Measurements from ENCODE around the gene PKNOX2.

The PKNOX2 gene

GRCh38 chr11:125337836-125338834 lies 173.6 kb downstream of the PKNOX2 start:
- DNase-seq (ENCODE audit: low spot score): no peak

DNA sequence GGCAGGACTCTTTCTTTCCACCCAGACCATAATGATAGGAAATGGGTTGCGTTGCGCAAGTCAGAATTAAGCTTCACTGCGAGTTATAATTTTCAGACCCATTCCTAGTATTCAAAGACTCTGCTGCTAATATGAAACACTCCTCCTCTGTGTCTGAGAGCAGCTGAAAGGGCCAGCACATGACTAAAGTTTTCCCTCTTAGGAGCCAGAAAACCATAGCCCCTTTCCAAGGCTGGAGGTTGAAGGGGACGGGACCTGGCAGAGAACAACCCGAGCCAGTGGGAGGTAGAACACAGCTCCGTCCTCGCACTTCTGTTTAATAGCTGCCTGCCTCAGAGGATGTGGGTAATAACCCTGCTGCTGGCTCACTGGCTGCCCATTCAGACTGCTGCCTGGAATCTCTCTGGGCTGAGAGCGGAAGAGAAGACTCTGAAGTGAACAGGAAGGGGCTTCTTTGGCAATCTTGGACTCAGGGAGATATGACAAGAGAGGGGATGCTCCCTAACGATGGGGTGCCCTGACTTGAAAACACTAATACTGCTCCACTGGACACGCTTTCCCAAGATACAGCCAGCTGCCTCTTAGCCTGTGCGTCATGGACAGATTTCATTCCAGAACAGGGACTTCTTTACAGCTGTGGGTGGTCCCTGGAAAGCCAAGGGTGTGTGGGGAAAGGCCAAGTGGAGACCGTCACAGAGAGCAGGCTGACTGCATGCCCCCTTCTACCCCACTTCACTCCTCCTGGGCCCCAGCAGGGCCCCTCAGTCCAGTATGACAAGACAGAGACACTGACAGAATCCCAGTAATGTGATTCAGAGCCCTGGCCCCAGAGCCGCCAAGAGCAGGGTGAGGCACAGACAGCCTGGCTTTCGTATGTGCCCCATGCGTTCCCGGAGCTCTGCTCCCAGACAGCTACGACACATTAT lies 174.6 kb downstream of the PKNOX2 start:
- no peak for DNase-seq (ENCODE audit: low spot score)

DNA sequence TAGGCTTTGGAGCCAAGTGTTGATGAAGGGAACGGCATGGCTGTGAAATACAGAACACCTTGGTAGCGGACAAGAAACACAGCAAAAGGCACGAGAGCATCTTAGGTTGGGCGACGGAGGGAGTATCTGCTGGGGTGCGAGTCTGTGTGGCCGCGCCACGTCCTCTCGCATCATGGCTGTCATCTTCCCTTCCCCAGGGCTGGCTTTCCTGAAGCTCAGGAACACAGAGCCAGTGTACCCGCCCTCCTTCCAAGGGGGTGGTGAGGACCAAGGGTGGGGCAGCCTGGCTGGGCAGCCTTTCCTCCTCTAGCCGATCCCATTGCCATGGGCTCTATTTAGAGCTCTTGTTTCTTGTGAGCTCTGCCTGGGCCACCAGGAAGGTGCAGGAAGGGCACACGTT lies 177.1 kb downstream of the PKNOX2 start:
- no peak for DNase-seq (ENCODE audit: low spot score)

GRCh38 chr11:125342281-125342930 lies 177.9 kb downstream of the PKNOX2 start:
- no peak for DNase-seq (ENCODE audit: low spot score)

DNA sequence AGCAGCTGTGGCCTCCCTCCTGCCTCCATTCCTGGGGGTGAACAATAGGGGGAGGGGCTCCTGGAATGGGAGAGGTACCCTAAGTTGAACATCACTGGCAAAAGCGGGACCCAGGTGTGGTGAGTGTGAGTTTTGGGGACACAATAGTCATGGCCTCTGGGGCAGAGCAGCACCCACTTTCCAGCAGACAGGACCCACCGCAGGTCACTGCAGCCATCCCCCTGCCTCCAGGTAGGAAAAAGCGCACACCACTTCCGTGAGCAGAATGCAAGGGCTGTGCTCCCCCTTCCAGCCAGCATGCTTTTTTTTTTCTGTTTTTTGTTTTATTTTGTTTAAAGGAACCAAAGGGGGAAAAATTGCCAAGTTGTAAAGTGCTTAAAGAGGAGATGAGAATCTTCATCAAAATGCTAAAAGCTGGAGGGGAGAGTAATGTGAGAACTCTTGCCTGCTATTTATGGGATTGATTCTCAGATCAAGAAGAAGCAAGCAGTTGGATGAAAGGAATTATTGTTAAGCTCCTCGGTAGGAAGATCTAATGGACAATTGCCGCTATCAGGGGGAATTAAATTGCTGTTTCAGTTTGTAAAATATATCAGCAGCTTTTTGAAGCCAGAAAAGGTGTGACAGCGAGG lies 178.7 kb downstream of the PKNOX2 start:
- no peak for DNase-seq (ENCODE audit: low spot score)

GRCh38 chr11:125343718-125344131 lies 179.2 kb downstream of the PKNOX2 start:
- DNase-seq (ENCODE audit: low spot score): no peak

DNA sequence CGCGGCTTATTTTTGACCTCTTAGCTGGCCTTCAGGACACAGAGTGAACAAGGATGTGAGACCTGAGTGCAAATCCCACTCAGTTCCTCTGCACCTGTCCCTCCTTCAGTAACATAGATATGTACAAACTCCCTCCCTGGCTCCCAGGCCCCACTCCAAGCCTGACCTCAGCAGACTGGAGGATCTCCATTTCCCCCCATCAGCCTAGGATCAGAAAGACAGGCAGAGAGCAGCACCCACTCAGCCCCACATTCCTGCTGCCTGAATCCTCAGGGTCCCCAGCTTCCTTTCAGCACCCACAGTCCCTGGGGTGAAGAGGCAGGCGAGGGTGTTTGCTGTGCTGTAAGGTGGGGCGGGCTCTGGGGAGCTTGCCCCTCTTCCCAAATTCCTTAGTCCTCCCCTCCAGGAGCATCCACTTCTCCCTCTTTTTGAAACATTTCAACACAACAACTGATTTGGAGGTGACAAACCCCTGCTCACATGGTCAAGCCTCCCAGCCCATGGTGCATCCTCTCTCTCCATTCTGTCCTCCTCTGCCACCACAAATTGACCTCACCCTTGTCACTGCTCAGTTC lies 180.4 kb downstream of the PKNOX2 start:
- DNase-seq (ENCODE audit: low spot score): peak; percentile 16

GRCh38 chr11:125345421-125346178 lies 181.0 kb downstream of the PKNOX2 start:
- peak; percentile 87 for DNase-seq (ENCODE audit: low spot score)

- DNase-seq (ENCODE audit: low spot score): peak; percentile 58
Observed at GRCh38 chr11:125346179-125346530, 181.6 kb downstream of the PKNOX2 start.

- DNase-seq (ENCODE audit: low spot score): peak; percentile 25
Observed at GRCh38 chr11:125346565-125347260, 182.2 kb downstream of the PKNOX2 start.

- peak; percentile 31 for DNase-seq (ENCODE audit: low spot score)
Observed at GRCh38 chr11:125347261-125347585, 182.7 kb downstream of the PKNOX2 start.

DNA sequence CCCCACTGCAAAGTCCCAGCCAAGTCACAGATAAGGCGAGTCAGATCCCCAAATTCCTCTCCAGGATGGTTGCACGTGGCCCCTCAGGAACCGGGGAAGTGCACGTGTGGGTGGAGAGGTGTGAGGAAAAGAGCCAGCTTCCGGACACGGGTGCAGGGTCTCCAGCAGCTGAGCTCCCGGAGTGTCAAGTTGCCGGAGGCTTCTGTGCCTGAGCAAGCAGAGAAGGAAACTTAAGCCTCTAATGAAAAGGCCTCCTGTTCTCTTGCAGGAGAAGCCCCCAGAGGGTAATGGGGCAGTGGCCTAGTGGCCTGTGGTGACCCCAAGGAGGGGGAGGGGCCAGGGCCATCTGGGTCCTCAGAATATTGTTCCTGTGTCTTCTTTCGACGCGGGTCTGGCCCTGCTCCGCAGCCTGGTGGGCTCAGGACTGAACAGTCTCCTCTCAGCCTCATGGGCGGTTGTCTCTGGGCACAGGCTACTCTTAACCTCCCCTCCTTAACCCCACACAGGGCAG lies 183.6 kb downstream of the PKNOX2 start:
- DNase-seq (ENCODE audit: low spot score): peak; percentile 31

DNA sequence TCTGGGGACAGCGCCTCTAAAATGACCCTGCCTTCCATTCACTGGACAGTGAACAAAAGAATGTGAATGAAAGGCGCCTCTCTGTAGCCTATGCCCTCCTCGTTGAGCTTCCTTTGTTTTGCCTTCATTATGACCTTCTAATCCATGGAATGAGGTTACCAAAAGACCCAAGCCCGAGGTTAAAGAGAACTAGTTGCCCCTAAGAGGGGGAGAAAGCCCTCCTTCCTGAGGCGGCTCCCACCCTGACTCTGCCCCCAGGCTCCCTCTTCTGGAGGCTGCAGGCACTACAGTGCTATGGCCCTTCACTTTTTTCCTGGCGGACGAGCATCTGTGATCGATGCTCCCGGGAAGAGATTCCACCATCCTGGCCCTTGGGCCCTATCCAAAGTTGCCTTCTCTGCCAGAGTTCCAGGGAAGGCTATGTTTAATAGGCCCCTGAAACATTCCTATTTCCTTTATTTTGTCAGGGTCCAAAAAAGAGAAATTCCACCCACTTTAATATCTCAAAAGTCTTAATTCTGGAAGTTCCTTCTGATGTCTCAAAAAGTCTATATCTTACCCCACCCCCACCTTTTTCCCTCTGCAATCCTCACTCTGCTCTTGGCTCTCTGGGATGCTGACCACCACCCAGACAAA lies 184.2 kb downstream of the PKNOX2 start:
- DNase-seq (ENCODE audit: low spot score): peak; percentile 71

DNA sequence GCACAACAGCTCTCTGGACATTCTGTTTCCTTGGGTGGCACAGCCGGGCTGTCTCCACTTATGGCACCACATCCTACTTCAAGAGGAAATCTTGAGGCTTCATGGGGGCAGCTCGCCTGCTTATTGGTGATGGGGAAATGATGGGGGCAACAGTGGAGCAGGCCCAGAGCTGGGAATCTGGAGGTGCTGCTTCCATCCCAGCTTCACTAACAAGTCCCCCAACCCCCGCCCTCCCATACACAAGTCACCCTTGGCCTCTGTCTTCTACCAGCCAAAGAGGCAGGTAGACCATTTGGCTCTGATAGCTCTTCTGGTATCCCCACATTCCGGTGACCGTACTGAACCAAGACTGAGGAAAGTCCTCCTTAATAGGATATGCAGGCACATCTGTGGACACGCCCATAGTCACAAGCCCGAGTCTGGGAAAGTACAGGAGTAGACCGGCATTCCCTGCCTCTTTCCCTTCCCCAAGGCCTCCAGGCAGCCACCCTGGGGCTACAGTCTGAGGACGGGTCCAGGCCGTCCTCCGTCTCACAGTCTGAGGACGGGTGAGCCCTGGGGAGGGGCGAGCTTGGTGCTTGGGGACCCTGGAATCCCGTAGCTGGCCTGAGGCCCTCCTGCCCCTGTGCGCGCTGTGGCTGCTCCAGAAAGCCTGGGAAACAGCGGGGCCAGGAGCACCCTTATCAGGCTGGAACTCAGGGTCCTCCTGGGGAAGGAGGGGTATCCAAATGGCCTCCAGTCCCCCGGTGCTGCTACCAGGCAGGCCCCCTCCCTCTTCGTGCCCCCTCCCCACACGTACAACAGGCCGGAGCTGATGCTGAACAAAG lies 185.9 kb downstream of the PKNOX2 start:
- DNase-seq (ENCODE audit: low spot score): no peak

DNA sequence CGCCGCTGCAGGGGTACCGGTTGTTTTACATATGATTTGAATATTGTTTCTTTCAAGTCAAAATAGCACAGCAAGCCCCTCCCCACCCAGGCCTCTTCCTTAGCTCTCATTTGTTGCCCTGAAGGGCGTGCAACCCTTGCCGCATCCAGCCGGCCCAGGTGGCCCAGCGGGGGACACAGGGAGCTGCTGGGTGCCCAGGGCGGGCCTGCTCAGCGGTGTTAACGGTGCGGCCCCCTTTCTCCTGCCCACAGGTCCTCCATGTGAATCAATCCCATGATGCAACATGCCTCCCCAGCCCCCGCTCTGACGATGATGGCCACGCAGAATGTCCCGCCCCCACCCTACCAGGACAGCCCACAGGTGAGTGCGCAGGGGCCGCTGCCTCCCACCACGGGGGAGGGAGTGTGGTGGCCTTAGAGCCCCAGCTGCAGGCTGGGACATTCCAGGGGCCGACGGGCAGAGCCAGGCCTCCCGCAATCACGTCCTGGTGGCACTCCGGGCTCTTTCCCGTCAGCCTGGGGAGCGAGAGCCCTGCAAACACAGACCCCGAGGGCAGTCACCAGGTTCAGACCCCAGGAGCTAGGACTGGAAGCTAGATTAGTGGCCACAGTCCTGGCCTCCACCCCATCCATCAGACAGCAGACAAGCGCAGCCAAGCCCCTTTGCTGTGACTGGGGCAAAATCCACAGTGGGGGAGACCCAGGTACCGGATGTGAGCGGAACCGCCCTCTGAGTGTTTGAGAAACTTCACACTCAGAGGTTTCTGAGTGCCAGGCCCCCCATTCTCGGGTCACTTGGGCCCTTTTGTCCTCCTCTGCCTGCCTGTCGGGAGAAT lies 186.7 kb downstream of the PKNOX2 start:
- DNase-seq (ENCODE audit: low spot score): no peak

DNA sequence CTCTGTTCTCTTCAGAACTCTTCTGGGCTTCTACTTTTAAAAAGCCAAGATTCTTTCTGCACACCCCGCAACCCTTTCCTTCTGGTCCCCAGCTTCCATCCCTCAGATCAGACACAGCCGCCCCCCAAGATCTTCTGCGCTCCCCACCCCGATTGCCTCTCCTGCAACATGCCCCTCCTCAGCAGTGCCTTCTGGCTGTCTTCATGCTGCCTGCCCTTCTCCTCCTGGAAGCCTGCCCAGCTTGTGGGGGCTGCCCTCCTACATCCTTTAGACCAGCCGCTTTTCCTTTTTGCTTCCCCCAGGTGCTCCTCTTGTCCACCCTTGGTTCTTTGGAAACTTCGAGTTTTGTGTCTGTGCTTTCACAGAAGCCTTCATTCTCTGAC lies 187.3 kb downstream of the PKNOX2 start:
- no peak for DNase-seq (ENCODE audit: low spot score)

DNA sequence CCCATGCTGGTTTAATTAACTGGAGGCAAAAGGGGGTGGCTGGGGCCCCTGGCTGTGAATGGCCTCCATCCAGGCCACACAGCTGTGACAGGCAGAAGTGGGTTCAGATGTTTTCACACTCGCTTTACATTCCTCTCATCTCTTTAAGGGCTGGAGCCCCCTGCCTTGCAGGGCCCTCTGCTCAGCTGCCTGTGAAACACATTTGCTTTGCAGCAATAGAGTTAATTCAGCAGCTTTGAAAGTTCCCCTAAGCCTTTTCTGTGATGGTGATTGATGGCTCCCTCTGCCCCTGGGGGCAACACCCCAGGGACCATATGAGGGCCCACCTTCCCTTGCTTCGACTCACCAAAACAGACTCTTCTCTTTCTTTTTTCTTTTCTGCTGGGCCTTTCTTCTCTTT lies 192.2 kb downstream of the PKNOX2 start:
- DNase-seq (ENCODE audit: low spot score): no peak

GRCh38 chr11:125357551-125357950 lies 193.0 kb downstream of the PKNOX2 start:
- DNase-seq (ENCODE audit: low spot score): no peak
